GM13977 (cell line): ENCODE measurements around the gene SLC6A5.

Experiments used
- DNase-seq: peaks from one replicate; pipeline ENCODE4 v3.0.0; 2012; ENCODE audit warnings: low spot score
- in situ Hi-C: fragments of 300-500 bp; cut with MboI; formaldehyde crosslinking; loops from one replicate; pipeline ENCODE4 v1.12.0; 2022; ENCODE audit warnings: low sequenced_read_pairs, low pct_unique_long_range_greater_than_20kb, mixed read lengths, inconsistent platforms; ENCODE audit not compliant: unreplicated experiment
- TF ChIP-seq, protein P1 (sequence below): IDR thresholded peaks from 2 replicates; pipeline ENCODE4 v1.5.1; 2012; ENCODE audit warnings: mild to moderate bottlenecking, control low read depth; ENCODE audit not compliant: insufficient read depth; ENCODE audit errors: extremely low read depth, missing control alignments

SLC6A5 gene

DNA sequence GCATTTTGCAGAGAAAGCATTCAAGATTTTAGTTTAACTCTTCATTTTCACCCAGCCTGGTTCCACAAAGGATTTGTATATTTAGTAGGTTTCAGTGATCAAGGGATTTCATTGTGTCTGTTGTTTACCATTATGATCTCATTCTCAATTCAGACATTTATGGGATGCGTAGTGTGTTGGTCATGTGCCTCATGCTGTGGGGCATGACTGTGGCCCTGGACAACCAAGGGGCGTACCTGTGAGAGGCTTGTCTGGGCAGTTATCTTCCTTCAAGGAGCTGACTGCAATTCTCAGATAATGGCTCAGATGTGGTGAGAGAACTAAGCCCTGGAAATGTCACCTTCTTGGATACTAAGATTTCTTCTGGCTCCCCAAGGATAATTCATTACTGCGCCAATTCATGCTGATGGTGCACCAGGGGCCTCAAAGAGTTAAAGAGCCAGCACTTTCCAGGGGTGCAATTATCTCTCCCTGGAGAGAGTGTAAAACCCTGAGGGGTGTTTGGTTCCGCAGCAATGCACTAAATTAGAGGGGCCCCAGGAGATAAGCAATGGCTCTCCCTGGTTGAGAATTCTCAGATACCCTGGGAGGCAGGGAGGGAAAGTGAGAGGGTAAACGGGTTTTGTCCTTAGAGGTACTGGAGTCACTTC is 32.2 kb downstream of the SLC6A5 start:
- DNase-seq: no peak
- in situ Hi-C loops: loop anchor here (25.0 kb wide), 1 partner anchor 1506 kb away; no protein-coding TSS in a partner anchor
- TF ChIP-seq, protein P1, sequence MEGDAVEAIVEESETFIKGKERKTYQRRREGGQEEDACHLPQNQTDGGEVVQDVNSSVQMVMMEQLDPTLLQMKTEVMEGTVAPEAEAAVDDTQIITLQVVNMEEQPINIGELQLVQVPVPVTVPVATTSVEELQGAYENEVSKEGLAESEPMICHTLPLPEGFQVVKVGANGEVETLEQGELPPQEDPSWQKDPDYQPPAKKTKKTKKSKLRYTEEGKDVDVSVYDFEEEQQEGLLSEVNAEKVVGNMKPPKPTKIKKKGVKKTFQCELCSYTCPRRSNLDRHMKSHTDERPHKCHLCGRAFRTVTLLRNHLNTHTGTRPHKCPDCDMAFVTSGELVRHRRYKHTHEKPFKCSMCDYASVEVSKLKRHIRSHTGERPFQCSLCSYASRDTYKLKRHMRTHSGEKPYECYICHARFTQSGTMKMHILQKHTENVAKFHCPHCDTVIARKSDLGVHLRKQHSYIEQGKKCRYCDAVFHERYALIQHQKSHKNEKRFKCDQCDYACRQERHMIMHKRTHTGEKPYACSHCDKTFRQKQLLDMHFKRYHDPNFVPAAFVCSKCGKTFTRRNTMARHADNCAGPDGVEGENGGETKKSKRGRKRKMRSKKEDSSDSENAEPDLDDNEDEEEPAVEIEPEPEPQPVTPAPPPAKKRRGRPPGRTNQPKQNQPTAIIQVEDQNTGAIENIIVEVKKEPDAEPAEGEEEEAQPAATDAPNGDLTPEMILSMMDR: no peak

DNA sequence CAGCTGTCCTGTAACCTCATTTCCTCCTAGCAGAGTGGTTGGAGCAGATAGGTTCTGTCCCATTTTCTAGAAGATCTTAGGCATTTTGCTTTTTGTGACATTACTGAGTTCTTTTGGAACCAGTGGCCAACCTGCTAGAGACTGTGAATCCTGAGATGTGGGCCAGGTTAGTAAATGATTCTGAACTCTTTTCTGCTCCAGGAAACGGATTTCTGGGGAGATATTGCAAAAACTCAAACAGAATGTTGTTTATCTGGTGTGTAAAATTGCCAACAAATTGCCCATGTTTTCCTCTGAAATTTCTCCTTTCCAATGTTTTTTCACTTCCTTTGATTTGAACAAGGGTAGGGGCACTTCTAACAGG is 32.7 kb downstream of the SLC6A5 start:
- TF ChIP-seq, protein P1: no peak
- no peak for DNase-seq
- in situ Hi-C loops: loop anchor here (25.0 kb wide), 1 partner anchor 1505 kb away; no protein-coding TSS in a partner anchor

DNA sequence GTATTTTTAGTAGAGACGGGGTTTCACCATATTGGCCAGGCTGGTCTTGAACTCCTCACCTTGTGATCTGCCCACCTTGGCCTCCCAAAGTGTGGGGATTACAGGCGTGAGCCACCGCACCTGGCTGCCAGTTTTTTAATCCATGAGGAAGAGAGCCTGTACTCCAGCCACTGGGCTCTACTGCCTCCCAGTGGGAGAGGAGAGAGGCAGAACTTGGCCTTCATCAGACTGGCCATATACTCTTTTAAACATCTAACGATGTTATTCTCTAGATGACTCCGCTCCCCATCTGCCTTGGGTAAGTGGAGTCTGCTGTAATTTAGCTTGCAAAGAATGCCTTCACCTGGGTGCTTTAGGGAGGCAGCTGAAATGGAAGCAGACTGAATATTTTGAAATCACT is 34.6 kb downstream of the SLC6A5 start:
- in situ Hi-C loops: loop anchor here (25.0 kb wide), 1 partner anchor 1503 kb away; no protein-coding TSS in a partner anchor
- DNase-seq: no peak
- TF ChIP-seq, protein P1: no peak

DNA sequence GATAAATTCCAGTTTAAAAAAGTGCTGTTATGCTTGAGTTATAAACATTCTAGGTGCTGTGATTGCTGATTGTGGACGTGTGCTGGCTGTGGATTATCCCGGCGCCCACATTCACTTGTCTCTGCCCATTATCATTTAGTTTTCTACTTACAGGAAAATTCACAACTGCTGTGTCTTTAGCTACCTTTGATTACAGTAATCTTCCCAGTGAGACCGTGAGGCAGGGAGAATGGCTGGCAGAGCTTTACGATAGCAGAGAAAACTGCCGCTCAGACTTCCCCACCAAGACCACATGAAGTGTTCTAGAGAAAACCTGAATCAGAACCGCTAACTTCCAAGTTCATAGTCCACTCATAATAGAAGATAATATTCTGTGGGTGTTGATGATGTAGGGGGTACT is 35.4 kb downstream of the SLC6A5 start:
- TF ChIP-seq, protein P1: no peak
- in situ Hi-C loops: loop anchor here (25.0 kb wide), 1 partner anchor 1503 kb away; no protein-coding TSS in a partner anchor
- DNase-seq: no peak

DNA sequence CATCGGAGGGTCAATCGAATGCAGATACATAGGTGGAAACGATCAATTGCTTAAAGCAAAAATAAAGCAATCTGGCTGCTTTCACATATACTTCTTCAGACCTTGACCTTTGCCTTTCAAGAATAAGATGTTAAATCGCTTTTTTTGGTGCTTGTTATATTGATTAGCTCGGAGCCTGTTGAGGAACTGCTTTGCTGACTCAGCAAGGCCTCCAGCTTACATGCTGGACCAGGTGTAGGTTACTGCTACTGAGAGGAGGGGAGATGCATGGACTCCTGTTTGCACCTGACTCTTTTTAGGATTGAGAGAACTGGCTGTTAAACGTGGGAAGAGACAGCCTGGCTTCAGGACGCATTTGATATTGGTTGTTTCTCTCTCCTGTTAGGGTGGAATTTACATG is 38.7 kb downstream of the SLC6A5 start:
- TF ChIP-seq, protein P1: no peak
- DNase-seq: no peak
- in situ Hi-C loops: loop anchor here (25.0 kb wide), 1 partner anchor 1499 kb away; no protein-coding TSS in a partner anchor

DNA sequence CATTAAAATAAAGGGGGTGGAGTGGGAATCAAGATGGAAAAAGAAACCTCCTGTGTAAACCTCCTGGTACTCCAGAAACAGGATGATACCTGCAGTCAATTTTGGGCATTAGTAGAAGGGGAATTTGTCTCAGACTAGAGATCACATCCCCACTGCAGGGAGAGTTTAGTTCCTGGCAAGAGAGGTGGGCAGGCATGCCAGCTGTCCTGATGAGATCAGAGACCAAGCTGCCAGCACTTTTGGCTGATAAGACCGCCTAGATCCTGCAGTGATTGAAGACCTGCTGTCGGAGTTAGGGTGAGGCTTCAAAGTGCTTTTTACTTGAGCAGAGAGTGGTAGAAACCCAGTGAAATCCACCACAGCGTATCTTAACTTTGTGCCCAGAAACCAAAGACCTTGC is 40.3 kb downstream of the SLC6A5 start:
- in situ Hi-C loops: loop anchor here (25.0 kb wide), 1 partner anchor 1498 kb away; no protein-coding TSS in a partner anchor
- DNase-seq: no peak
- TF ChIP-seq, protein P1: no peak
